Activated naive CD8-positive, alpha-beta T cell treated with anti-CD3 and anti-CD28 coated beads, Interleukin-2, amount 10 ng/mL, durations not matched to agents 7 days and 5 days (primary cell): ENCODE results near the gene TXNDC2. TPM values are rescaled to one million over a fixed set of nuclear protein-coding genes. Genes with fewer than 3 reads are reported as not detected.

ENCODE experiments used
- ATAC-seq: fragments of 150-1000 bp; cut with Tn5 transposase; one replicate; pipeline ENCODE4 v1.10.0; 2021; ENCODE audit warnings: low read depth, moderate library complexity
- POLR2A ChIA-PET: fragments of 350-600 bp; sonication (Branson Sonifier 250); formaldehyde crosslinking; loops from one replicate; lab custom pipeline; 2021; ENCODE audit warnings: antibody characterized with exemption; lab: Charles Lee
- DNase-seq: peaks from one replicate; pipeline ENCODE4 v3.0.0; 2021
- H3K27ac Mint-ChIP-seq: one replicate; pipeline ENCODE4 v1.8.0; 2022; ENCODE audit warnings: mild to moderate bottlenecking, mixed read lengths
- H3K27me3 Mint-ChIP-seq: one replicate; pipeline ENCODE4 v1.8.0; 2022; ENCODE audit warnings: mild to moderate bottlenecking, moderate library complexity, mixed read lengths
- H3K36me3 Mint-ChIP-seq: one replicate; pipeline ENCODE4 v1.8.0; 2021; ENCODE audit warnings: mild to moderate bottlenecking, mixed read lengths
- H3K4me1 Mint-ChIP-seq: one replicate; pipeline ENCODE4 v1.8.0; 2021; ENCODE audit warnings: mixed read lengths
- H3K4me3 Mint-ChIP-seq: one replicate; pipeline ENCODE4 v1.8.0; 2022; ENCODE audit warnings: mild to moderate bottlenecking, moderate library complexity, mixed read lengths
- H3K9me3 Mint-ChIP-seq: one replicate; pipeline ENCODE4 v1.8.0; 2021; ENCODE audit warnings: mixed read lengths
- total RNA-seq, 2 experiments: library from RNA; stranded (reverse); gene quantifications; one replicate each; pipeline ENCODE4 v1.2.3, GENCODE V29; 2021

Gene TXNDC2
- total RNA-seq, 2 experiments from 2014 or later, result not detected

DNA sequence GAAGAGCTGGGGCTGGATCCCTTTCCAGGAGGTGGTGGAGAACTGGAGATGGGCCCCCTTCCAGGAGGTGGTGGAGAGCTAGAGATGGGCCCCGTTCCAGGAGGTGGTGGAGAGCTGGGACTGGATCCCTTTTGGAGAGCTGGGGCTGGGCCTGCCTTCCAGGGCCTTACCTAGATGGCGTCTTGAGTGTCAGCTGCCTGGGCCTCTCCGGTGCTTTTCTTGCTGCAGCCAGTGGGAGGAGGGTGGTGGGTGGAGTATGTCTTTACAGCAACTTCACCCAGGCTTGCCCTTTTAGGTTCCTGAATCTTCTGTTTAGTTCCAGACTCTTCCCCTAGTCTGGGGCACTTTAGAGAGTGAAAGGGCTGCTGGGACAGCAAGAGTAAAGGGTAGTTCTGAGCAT is 19.1 kb upstream of the TXNDC2 start:
- Mint-ChIP-seq H3K9me3 (peaks cover 10% of the 10 kb centered on the region), H3K27ac (no peak overlapping the region), H3K27me3 (no peaks in the 10 kb centered on the region), H3K4me3 (no peak overlapping the region), H3K4me1 (peaks cover 3% of the 10 kb centered on the region), H3K36me3 (no peaks in the 10 kb centered on the region)
- no peak for ATAC-seq
- POLR2A ChIA-PET, result no interaction called here
- DNase-seq, result no peak

DNA sequence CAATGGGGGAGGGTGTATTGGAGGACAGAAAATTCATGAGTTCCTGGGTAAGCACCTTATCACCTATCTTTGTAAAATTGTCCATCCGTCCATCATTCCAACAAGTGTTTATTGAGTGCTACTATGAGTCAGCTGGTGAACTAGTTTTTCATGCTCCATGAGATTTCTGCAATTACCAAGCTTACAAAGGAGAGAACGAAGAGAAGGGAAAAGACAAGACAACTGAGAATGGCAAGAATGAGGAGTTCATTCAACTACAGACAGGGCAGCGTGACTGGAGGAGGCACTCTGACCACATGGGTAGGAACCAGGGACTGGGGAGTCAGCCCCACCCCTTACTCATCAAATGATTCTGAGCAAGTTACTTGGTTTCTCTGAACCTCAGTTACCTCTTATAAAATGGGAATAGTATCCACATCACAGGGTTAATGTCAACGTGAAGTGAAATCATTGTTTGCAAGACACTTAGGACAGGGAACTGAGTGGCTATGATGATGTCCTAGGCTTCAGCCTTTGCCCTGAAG is 18.6 kb upstream of the TXNDC2 start:
- Mint-ChIP-seq H3K9me3 (peaks cover 10% of the 10 kb centered on the region), H3K4me3 (no peak overlapping the region)

DNA sequence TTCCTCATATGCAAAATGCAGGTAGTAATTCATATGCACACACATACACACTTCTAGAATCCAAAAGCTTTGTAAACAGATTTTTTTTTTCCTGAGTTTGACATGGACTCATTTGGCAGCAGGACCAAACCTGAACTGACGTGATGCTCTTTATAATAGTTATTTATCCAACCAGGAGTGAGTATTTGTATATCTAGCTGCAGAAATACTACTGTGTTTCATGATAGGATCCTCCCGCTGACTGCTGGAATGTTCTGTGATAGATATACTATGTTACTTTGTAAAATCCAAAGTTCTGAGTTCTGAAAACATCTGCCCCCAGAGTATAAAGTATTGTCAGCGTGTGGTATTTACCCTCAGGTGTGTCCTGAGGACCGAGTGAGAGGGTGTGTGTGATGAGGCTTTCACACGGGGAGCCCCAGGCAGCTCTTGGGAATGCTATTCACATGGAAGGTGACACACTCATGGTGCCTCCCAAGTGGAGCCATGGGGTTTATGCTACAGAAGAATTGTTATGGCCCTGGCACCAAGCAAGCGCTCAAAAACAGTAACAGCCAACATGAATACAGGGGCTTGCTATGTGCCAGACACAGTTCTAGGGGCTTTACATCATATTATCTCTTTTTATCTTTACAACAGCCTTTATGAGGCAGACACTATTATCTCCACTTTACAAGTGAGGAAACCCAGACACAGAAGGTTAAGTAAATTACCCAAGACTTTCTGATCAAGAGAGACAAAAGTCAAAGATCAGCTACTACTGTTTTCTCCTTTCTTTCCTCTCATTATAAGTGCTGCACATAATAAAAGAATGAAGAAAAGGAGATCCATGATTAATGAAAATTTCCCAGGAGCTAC is 16.7 kb upstream of the TXNDC2 start:
- H3K4me1 Mint-ChIP-seq, result peaks cover 3% of the 10 kb centered on the region
- H3K27ac Mint-ChIP-seq, result no peak overlapping the region
- DNase-seq, result no peak
- H3K27me3 Mint-ChIP-seq, result no peaks in the 10 kb centered on the region
- H3K9me3 Mint-ChIP-seq, result peaks cover 10% of the 10 kb centered on the region
- no peaks in the 10 kb centered on the region for H3K36me3 Mint-ChIP-seq
- POLR2A ChIA-PET, result no interaction called here
- H3K4me3 Mint-ChIP-seq, result no peak overlapping the region
- ATAC-seq, result no peak

More for the DNA sequence above, 18.6 kb upstream of the TXNDC2 start:
- POLR2A ChIA-PET, result no interaction called here
- Mint-ChIP-seq H3K4me1 (peaks cover 3% of the 10 kb centered on the region), H3K36me3 (no peaks in the 10 kb centered on the region), H3K27ac (no peak overlapping the region), H3K27me3 (no peaks in the 10 kb centered on the region)
- no peak for ATAC-seq
- DNase-seq, result no peak

DNA sequence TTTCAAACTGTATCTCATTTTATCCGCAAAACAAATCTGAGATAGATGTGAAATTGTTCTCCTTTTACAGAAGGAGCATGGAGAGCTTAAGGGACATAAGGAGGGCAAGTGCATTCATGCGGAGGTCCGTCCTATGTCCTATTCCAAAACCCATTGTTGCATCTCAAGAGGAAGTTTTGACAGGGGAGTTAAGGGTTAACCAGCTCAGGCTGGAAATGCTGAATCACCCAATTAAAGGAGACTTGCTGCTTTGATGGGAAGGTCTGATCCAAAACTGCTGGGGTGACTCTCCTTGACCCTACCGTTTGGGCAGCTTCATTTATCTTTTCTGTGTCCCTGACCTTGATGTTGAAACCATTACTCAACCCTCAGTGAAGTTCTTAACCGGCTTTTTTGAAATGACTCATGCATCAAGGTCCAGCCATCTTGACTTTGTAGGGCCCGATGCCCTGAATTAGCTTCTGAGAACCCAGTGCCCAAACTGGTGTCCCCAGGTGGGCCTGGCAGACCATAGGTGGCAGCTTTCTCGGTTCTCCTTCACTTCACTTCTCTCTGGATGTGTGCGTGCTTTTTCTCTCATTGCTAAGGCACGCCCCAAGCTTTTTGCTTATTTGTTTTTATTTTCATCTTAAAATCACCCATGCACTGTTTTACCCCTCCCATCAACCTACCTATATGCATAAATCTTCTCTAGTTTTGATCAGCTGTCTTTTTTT is 15.9 kb upstream of the TXNDC2 start:
- H3K4me3 Mint-ChIP-seq, result no peak overlapping the region
- POLR2A ChIA-PET, result no interaction called here
- ATAC-seq, result no peak

DNA sequence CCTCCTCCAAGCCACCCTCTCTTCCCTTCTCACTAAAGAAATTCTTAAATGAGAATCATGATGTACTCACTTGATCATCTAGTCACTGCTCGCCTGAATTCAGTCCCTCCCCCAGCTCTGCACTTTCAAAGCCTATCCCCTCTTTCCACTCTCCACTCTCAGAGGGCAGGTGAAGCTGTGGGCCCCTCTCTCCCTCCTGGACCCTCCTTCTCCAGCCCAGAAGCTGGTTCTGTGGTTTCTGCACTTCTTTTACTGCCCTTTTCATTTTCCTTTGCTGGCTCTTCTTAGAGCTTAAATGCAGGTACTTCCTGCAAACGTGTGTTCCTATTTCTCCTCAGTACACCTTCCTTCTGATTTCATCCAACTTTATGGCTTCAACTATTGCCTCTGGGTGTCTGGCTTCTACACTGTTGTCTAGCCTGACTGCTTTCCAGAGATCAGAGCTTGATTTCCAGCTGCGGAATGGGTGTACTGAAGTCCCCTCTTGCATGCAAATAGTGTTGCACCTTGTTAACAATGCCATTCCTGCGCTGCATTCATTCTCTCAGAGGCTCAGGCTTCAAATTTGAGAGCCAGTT is 15.3 kb upstream of the TXNDC2 start:
- Mint-ChIP-seq H3K4me3 (no peak overlapping the region), H3K4me1 (peaks cover 3% of the 10 kb centered on the region), H3K36me3 (no peaks in the 10 kb centered on the region), H3K27ac (no peak overlapping the region), H3K27me3 (no peaks in the 10 kb centered on the region), H3K9me3 (peaks cover 8% of the 10 kb centered on the region)
- DNase-seq, result no peak
- POLR2A ChIA-PET, result no interaction called here
- ATAC-seq, result no peak

More for the DNA sequence above, 15.9 kb upstream of the TXNDC2 start:
- no peak overlapping the region for H3K27ac Mint-ChIP-seq
- no peaks in the 10 kb centered on the region for H3K36me3 Mint-ChIP-seq
- H3K4me1 Mint-ChIP-seq, result peaks cover 3% of the 10 kb centered on the region
- peaks cover 10% of the 10 kb centered on the region for H3K9me3 Mint-ChIP-seq
- DNase-seq, result no peak
- no peaks in the 10 kb centered on the region for H3K27me3 Mint-ChIP-seq

DNA sequence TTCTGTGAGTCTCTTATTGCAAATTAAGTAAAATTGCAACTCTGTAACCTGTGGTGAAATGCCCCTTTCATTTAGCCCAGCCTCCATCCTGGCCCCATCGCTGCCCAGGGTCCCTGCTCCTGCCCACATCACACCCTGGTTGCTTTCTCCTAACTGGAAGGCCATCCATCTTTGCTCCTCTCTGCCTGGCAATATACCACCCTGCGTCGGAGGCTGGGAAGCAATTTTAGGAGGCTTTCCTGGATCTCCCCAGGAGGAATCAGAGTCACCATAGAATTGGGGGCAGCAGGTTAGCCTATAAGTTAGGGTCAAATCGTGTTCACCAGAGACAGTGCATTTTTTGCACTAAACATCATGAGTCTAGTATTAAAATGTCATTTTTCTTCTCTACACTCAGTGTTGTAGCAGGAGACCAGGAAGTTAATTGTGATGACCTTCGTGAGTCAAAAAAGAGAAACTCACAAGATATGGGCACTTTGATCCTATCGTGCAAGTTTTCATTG is 14.5 kb upstream of the TXNDC2 start:
- Mint-ChIP-seq H3K4me1 (peaks cover 3% of the 10 kb centered on the region), H3K4me3 (no peak overlapping the region), H3K27ac (no peak overlapping the region), H3K9me3 (peaks cover 3% of the 10 kb centered on the region), H3K36me3 (no peaks in the 10 kb centered on the region), H3K27me3 (no peaks in the 10 kb centered on the region)
- DNase-seq, result no peak
- POLR2A ChIA-PET, result no interaction called here
- ATAC-seq, result no peak

DNA sequence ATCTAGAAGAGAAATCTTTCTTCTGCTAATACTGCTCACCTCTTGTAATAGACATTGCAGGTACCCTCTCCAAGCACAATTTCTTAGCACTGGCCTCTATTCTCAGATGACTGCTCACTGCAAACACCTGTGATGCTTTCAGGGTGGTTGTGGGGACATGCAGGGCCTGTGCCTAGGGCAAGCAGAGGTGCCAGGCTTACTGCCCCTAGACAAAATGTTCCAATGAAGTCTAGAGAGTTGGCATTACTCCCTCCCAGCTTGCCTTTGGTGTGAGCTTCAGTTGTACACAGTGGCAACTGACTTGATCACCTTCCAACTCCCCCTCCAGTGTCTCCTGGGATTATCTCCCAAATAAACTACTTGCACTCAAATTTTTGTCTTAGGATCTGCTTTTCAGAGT is 12.9 kb upstream of the TXNDC2 start:
- ATAC-seq (no peak), DNase-seq (no peak)
- Mint-ChIP-seq H3K4me1 (peaks cover 5% of the 10 kb centered on the region), H3K9me3 (no peaks in the 10 kb centered on the region), H3K36me3 (no peaks in the 10 kb centered on the region), H3K27me3 (peaks cover 8% of the 10 kb centered on the region), H3K4me3 (no peak overlapping the region), H3K27ac (no peak overlapping the region)
- POLR2A ChIA-PET, result no interaction called here

DNA sequence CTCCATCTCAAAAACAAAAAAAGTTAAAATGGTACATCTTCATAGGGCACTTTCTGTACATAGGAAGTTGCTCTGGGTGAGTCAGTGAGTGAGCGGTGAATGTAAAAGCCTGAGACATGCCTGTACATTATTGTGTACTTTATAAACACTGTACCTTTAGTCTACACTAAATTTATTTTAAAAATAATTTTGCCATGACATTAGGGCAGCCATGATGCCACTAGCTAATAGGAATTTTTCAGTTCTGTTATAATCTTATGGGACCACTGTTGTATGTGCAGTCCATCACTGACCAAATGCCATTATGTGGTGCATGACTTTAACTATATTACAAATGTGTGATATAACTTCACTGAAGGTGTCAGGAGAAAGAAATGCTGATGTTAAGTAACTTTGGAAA is 11.0 kb upstream of the TXNDC2 start:
- ATAC-seq (no peak), DNase-seq (no peak)
- Mint-ChIP-seq H3K4me3 (no peak overlapping the region), H3K4me1 (peaks cover 3% of the 10 kb centered on the region), H3K27me3 (peaks cover 8% of the 10 kb centered on the region), H3K9me3 (no peaks in the 10 kb centered on the region), H3K36me3 (no peaks in the 10 kb centered on the region), H3K27ac (no peak overlapping the region)
- POLR2A ChIA-PET, result no interaction called here

DNA sequence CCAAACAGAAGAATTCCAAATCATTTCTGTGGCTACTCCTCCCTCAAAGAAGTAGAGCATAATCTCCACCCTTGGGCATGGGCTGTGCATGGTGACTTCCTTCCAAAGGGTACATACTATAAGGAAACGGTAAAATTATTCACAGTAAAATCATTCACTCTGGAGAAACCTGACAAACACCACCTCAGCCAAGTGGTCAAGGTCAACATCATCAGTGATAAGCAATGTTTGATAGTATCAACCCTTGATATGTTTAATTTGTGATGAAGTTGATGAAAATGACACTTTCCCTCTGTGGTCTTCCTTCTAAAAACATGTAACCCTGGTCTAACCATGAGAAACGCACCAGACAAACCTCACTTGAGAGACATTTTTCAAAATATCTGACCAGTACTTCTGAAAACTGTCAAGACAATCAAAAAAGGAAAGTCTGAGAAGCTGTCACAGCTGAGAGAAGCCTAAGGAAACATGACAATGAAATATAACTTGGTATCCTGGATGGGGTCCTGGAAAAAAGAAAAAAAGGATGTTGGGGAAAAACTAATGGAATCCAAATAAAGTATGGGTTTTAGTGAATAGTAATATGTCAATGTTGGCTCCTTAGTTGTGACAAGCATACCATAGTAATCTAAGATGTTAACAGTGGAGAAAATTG is 9.4 kb upstream of the TXNDC2 start:
- no peak for DNase-seq
- Mint-ChIP-seq H3K4me1 (peaks cover 3% of the 10 kb centered on the region), H3K9me3 (no peaks in the 10 kb centered on the region), H3K27ac (no peak overlapping the region), H3K27me3 (peaks cover 8% of the 10 kb centered on the region), H3K36me3 (no peaks in the 10 kb centered on the region), H3K4me3 (no peak overlapping the region)
- POLR2A ChIA-PET, result no interaction called here
- ATAC-seq, result no peak

DNA sequence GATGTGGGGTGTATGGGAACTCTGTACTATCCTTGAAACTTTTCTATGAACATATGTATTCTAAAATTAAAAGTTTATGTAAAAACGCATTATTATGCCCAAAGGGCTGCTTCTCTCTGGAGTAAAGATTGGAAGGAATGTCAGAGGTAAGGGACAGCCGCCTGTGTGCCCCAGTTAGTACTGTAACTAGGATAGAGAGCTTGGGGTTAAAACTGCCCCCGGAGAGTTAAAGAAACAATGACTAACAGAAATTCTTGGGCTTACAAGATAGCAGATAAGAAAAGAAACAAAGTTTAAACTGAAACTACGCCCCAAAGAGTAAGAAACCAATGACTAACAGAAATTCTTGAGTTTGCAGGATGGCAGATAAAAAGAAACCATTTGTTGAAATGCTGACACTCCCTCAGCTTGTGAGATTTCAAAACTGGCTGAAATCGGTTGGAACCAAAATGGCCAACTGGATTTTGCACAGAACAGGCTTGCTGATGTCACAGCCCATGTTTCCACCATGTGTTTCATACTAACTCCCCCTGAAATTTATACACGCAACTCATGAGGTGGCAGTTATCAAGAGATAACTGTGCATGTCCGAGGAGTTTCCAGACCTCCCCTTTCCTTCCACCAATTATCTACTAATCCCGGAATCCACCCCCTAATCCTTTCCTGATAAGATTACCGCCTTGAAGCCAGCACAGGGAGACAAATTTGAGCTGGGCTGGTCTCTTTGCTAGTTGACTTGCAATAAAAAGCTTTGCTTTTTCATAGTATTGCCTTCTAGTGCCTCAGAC is 8.7 kb upstream of the TXNDC2 start:
- no peaks in the 10 kb centered on the region for H3K9me3 Mint-ChIP-seq
- no peak for DNase-seq
- no peak overlapping the region for H3K4me3 Mint-ChIP-seq
- peaks cover 8% of the 10 kb centered on the region for H3K27me3 Mint-ChIP-seq
- no peak for ATAC-seq
- no peak overlapping the region for H3K27ac Mint-ChIP-seq
- H3K36me3 Mint-ChIP-seq, result no peaks in the 10 kb centered on the region
- peaks cover 3% of the 10 kb centered on the region for H3K4me1 Mint-ChIP-seq
- POLR2A ChIA-PET, result no interaction called here

DNA sequence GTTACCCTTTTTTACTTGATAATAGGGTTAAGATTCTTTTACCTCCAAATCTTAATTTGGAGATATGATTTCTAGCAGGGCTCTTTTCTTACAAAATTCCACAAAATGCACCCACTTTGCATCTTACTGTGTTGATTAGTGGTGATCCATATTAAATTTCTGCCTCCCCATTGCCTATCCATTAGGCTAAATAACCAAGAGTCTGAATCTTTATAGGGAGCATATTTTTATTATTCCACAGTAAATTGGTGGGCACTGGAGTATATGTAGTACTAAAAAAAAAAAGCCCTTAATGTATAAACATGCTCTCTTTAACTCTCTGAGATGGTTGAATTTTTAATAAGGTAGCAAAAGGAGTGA is 8.1 kb upstream of the TXNDC2 start:
- peaks cover 3% of the 10 kb centered on the region for H3K4me1 Mint-ChIP-seq
- no peak for ATAC-seq
- POLR2A ChIA-PET, result no interaction called here
- H3K27ac Mint-ChIP-seq, result no peak overlapping the region
- no peaks in the 10 kb centered on the region for H3K9me3 Mint-ChIP-seq
- no peak overlapping the region for H3K4me3 Mint-ChIP-seq
- no peak for DNase-seq
- H3K27me3 Mint-ChIP-seq, result peaks cover 8% of the 10 kb centered on the region
- H3K36me3 Mint-ChIP-seq, result no peaks in the 10 kb centered on the region

DNA sequence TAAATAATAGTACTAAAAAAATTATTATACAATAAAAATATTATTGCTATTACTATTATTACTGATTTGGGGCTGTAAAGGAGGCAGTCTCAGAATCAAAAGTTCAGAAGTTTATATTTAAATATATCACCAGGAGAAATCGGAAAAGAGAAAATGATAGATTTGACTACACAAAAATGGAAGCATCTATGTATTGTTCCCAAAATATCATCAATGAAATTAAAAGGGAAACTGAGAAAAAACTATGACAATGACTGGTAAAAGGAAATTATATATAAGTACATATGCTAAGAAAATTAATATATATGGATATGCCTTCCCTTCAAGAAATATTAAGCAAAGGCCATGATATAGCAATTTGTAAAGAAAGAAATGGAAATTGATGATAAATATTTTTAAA is 7.7 kb upstream of the TXNDC2 start:
- ATAC-seq (no peak), DNase-seq (no peak)
- Mint-ChIP-seq H3K9me3 (no peaks in the 10 kb centered on the region), H3K4me1 (peaks cover 3% of the 10 kb centered on the region), H3K4me3 (no peak overlapping the region), H3K27me3 (peaks cover 8% of the 10 kb centered on the region), H3K36me3 (no peaks in the 10 kb centered on the region), H3K27ac (no peak overlapping the region)
- POLR2A ChIA-PET, result no interaction called here
